Activated CD8-positive, alpha-beta memory T cell treated with anti-CD3 and anti-CD28 coated beads for 36 hours (primary cell): ENCODE measurements around the gene RAPGEF1. TPM values are rescaled to one million over a fixed set of nuclear protein-coding genes. Genes with fewer than 3 reads are reported as not detected.

Experiments used
- CTCF ChIA-PET: fragments of 350-600 bp; sonication (Branson Sonifier 250); formaldehyde crosslinking; loops from one replicate; lab custom pipeline; 2021; ENCODE audit warnings: antibody characterized with exemption; lab: Charles Lee
- POLR2A ChIA-PET: fragments of 350-600 bp; sonication (Branson Sonifier 250); formaldehyde crosslinking; loops from one replicate; lab custom pipeline; 2021; ENCODE audit warnings: antibody characterized with exemption; lab: Charles Lee
- total RNA-seq, 2 experiments: library from RNA; stranded (reverse); gene quantifications; one replicate each; pipeline ENCODE4 v1.2.3, GENCODE V29; 2021

RAPGEF1 gene
- total RNA-seq, 2 experiments from 2014 or later = 125 to 136 TPM

DNA sequence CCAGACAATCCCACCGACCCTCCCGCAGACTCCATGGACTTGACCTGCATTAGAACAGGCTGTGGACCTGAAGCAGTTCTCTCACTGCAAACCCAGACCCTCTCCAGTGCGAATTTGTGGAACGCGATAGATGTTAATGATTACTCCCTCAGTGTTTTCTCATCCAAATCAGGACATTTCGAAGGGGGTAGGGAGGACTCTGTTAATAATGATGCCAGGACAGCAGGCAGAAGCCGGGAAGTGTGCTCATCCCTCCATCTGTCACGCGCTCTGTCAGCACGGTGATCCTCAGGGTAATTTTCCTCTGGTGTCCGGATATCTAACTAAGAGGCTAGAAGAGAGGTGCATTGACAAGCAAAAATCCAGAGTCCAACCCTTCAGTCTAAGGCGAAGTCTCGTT, 18.8 kb downstream of the RAPGEF1 start:
- ChIA-PET CTCF (interaction anchor here (0.7 to 4.0 kb wide), 2 partner anchors 11 to 131 kb away, joined by 3 to 20 read pairs; no protein-coding TSS in a partner anchor), POLR2A (no interaction called here)

DNA sequence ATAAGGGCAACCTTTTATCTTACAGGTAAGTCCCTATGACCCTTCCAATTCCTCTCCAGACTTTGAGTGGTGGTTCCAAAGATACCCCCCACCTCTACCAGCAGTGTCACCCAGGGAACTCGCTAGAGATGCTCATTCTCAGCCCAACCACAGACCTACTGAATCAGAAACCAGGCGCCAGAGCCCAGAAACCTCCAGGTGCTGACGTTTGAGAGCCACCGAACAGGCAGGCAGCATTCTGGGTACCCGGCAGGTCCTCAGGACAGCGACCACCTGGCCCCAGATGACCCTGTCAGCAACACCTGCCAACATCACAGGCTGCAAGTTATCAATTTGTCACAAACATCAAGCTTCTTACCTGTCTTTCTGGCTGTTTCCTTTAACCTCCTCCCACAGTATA, 19.5 kb downstream of the RAPGEF1 start:
- CTCF ChIA-PET = interaction anchor here (0.9 to 4.0 kb wide), 5 partner anchors 8 to 92 kb away, joined by 3 to 20 read pairs (median 4); no protein-coding TSS in a partner anchor
- POLR2A ChIA-PET = interaction anchor here (1.3 to 1.4 kb wide), 2 partner anchors 9 to 26 kb away, joined by 5 to 7 read pairs; no protein-coding TSS in a partner anchor

DNA sequence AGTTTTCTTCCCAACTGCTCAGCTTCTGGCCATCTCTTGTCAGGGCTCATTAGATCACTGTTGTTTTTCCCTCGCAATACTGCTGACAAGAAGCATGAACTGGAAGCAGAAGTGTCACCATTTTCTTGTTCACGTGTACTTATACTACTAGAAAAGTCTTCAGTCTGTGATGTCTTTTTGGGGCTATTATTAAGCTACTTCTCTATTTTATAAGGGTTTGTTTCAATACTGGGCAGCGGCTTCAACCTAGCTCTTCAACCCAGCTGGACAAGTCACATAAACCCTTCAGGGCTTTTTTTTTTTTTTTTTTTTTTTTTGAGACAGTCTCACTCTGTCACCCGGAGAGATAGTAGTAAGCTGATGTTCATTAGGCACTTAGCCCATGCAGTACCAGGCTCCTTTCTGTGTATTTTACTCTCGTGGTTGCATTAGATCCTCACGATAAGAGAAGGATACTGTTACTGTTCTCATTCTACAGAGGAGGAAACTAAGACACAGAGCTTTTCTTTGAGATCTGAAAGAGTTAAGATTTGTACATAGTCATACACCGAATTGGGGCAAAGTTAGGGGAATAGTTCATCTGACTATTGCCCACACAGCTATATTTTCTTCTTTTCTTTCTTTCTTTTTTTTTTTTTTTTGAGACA, 20.5 kb downstream of the RAPGEF1 start:
- ChIA-PET POLR2A (interaction anchor here (0.6 to 1.6 kb wide), 5 partner anchors 8 to 83 kb away, joined by 3 to 7 read pairs (median 5); no protein-coding TSS in a partner anchor), CTCF (interaction anchor here (0.9 to 4.0 kb wide), 6 partner anchors 9 to 91 kb away, joined by 3 to 20 read pairs (median 4); no protein-coding TSS in a partner anchor)

DNA sequence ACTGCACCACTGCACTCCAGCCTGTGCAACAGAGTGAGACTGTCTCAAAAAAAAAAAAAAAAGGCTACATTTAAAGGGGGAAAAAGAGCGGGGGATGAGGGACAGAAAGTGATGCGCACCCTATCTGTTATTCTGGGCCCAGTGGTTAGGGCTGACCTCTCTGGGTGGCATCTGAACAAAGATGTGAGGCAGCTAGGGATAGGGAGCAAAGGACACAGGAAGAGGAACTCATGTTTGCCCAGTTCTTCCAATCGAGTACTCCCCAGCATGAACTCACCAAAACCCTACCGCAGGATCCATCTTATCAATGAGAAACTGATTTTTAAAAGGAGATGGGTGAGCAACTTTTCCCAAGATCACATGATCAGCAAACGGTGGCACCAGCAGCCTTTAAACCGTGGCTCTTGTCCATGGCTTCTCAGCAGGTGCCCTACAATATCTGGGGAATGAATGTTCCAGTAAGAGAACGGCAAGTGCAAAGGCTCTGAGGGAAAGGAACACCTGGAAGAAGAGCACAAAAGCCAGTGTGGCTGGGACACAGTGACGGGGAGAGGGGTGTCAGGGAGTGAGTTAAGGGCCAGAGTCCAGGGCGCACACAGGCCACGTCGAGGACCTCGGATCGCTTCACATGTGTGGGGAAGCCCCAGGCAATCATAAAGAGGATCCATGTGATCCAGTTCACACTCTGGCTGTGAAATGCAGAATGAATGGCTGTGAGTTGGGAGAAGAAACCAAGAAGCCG, 22.0 kb downstream of the RAPGEF1 start:
- ChIA-PET CTCF (interaction anchor here (1.7 kb wide), 1 partner anchor 14 kb away, joined by 4 read pairs; no protein-coding TSS in a partner anchor), POLR2A (interaction anchor here (0.7 to 1.6 kb wide), 3 partner anchors 9 to 192 kb away, joined by 3 to 7 read pairs (median 5); no protein-coding TSS in a partner anchor)

DNA sequence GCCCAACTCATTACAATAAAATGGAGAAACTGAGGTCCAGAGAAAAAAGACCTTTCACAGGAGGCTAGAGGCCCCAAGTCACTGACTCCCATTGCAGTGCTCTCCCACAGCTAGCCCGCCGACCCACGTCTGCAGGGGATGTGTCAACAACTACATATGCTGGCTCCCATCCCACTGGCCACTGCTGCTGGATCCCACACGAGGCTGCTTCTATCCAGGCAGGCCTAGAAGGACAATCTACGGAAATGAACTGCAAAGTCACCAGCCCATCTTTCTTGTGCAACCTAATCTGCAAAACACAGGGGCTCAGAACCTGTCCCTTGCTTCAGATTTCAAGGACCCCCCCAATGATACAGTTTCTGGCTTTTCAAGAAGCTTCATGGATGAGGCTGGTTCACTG, 24.0 kb downstream of the RAPGEF1 start:
- POLR2A ChIA-PET = no interaction called here
- CTCF ChIA-PET = interaction anchor here (1.1 to 1.9 kb wide), 3 partner anchors 12 to 124 kb away, joined by 3 to 4 read pairs (median 4); no protein-coding TSS in a partner anchor

DNA sequence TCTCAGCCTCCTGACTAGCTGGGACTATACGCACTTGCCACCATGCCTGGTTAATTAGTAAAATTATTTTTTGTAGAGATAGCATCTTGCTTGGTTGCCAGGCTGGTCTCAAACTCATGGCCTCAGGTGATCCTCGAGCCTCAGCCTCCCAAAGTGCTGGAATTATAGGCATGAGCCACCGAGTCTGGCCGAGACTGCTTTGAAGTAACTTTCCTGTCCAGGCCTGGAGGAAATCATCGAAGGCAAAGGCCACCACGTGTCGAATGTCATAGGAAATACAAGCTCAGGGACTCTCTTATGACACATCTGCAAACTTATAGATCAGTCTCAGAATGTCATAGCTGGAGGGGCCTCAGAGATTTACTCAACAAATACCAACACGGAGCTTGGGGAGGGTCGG, 25.1 kb downstream of the RAPGEF1 start:
- CTCF ChIA-PET = interaction anchor here (0.7 to 1.9 kb wide), 7 partner anchors 16 to 126 kb away, joined by 3 to 4 read pairs (median 3); no protein-coding TSS in a partner anchor
- POLR2A ChIA-PET = interaction anchor here (0.6 kb wide), 1 partner anchor 25 kb away, joined by 9 read pairs; no protein-coding TSS in a partner anchor

DNA sequence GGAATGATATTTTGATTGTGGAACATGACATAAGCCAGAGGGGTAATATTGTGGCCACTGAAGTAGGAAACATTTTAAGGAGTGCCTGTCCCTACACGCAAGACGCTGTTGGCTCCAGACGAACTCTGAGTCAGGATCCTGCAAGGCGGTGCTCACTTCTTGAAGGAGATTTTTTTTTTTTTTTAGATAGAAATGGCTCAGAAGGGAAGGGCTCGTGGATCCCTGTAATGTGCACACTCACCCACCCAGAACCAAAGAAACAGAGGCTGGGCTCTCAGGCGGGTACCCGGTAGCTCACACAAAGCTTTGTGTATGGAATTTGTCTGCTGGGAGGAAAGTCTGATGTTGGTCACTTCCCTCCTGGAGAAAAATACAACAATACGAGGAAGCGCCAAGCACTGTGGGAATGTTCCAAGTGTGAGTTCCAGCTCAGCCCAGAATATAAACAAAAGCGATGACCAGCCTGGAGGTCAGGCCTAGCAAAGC, 25.7 kb downstream of the RAPGEF1 start:
- CTCF ChIA-PET = interaction anchor here (0.6 to 1.4 kb wide), 8 partner anchors 15 to 545 kb away, joined by 3 to 4 read pairs (median 3); no protein-coding TSS in a partner anchor
- POLR2A ChIA-PET = no interaction called here

DNA sequence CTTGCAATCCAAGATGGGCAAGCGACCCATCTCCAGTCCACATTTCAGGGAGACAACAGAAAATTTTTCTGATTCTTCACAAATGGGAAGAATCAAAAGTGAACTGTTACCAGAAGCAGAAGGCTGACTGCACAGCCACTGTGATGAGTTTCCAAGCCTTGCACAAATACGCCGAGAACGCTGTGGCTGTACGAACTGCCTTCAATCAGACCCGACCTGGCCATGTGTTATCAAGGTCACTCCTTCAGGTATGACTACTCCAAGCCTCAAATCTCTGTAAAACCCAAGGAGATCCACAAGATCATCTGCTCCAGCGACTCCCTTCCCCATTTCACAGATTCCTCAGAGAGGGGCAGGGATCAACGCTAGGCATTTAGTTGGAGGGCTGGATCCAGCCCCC, 26.9 kb downstream of the RAPGEF1 start:
- POLR2A ChIA-PET = no interaction called here
- CTCF ChIA-PET = no interaction called here

DNA sequence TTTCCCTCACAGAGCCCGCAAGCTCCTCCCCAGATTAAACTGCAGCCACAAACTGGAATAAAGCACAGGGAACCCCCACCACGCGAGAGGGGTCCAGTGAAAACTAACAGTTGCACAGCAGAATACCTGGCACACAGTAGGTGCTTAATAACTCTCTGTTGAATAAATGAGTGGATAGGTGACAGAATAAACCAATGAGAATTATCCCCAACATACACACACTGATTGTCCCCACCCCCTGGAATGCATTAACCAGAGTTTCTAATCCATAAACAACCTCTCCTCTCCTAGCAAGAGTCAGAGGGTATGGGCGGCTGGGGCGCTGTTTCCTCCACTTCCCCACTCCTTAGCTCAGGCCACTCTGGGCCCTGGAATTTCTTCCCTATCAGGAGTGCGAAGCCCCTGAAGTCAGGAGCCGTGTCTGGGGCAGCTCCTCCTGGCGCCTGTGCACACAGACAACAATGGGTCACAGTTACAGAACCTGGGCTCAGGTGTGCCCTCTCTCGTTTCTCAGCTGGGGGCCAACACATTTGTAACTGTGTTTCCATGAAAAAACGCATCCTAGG, 27.6 kb downstream of the RAPGEF1 start:
- POLR2A ChIA-PET = no interaction called here
- CTCF ChIA-PET = no interaction called here

DNA sequence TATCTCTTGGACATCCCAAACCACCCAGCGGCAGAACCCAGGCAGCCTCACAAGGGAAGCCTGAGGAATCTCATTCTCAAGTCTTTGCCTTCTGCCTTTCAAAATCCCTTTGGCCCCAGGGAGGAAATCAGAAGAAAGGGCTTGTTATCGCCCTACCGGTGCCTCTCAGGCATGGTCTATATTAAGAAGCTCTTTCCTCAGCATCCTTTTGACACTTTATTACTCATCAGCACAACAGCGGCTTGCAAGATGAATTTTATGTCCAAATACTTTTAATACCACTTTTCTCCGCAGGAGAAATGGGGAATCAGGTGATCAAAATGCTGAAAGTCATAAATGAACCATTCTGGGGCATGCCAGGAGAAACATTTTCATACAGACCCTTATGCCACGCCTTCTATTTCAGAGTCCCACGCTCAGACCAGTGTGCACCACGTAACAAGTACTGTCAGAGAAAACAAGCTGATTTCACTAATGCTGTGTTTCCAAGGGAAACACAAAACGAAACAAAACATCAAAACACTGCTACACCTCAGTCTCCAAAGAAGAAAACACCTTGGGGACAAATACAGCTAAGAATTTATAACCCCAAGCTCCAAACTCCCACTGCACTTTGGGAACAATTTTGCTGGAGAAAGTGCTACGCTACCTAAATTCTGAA, 30.0 kb downstream of the RAPGEF1 start:
- ChIA-PET CTCF (interaction anchor here (0.6 to 3.8 kb wide), 8 partner anchors 11 to 426 kb away, joined by 3 to 20 read pairs (median 4); partner anchors contain the start of gene RAPGEF1), POLR2A (interaction anchor here (0.6 to 2.5 kb wide), 8 partner anchors 18 to 137 kb away, joined by 3 to 13 read pairs (median 4); no protein-coding TSS in a partner anchor)

DNA sequence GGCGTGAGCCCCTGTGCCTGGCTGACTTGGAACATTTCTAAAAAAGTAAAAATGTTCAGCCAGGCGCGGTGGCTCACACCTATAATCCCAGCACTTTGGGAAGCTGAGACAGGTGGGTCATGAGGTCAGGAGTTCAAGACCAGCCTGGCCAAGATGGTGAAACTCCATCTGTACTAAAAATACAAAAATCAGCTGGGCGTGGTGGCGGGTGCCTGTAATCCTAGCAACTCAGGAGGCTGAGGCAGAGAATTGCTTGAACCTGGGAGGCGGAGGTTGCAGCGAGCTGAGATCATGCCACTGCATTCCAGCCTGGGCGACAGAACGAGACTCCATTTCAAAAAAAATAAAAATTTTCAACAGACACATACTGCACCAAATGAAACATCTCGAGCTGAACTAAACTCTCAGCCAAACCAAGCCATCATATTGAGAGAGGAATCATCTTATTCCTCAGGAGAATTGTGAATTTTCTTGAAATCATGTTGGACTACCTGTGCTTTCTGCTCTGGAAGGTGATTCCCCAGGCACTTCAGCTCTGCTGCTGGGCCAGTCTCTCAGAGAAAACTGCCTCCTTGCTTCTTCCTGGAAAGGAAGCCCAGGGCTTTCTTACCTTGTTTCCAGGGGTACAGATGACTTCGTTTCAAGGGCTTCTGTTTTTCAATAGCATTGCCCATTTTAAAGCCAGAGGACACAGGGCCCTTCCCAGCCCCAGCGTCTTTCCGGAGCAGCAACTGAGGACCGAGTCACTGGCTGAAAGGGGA, 30.7 kb downstream of the RAPGEF1 start:
- ChIA-PET CTCF (interaction anchor here (0.8 to 3.8 kb wide), 6 partner anchors 12 to 66 kb away, joined by 3 to 20 read pairs (median 3); partner anchors contain the start of gene RAPGEF1), POLR2A (interaction anchor here (0.9 to 2.5 kb wide), 4 partner anchors 19 to 41 kb away, joined by 3 to 13 read pairs (median 5); no protein-coding TSS in a partner anchor)

DNA sequence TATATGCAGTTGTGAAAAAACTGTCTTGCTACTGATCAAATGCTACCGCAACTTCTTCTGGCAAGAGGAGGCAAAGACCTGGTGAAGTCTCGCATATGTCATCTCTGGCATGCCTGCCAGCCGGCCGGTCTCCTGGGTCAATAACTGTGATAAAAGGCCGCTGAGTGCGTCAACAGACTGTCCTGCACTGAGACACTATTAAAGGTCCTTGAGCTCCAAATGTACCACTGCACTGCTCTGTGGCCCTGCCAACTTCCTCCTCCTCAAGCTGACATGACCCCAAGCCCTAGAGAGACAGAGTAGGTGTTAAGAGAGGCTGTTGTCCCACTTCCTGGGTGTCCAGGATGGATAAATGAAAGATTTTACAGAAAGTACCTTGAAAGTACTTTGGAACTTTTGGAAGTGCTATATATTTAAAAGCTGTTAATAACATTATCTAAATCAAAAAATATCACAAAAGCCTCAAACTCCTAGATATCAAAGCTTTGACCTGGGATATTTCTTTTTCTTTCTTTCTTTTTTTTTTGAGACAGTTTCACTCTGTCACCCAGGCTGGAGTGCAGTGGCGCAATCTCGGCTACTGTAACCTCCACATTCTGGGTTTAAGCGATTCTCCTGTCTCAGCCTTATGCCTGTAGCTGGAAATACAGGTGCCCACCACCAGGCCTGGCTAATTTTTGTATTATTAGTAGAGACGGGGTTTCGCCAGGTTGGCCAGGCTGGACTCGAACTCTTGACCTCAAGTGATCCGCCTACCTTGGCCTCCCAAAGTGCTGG, 31.5 kb downstream of the RAPGEF1 start:
- POLR2A ChIA-PET = interaction anchor here (0.8 to 1.2 kb wide), 2 partner anchors 21 to 24 kb away, joined by 3 to 6 read pairs; no protein-coding TSS in a partner anchor

DNA sequence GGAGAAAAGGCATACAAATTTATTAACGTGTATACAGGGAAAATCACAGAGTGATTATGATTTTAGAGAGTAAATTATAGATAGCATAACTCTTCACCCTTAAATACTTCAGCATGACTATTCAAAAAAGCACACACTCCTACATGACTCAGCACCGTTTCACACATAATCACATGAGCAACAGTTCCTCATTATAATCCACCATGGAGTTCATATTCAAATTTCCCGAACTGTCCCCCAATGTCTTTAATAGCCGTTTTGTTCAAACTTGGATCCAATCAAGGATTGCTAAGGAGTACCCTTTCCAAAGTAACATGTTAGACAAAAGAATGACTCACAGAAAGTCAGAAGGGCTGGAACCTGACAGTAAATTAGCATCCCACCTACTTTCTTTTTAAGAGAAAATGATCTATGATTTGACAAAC, 32.1 kb downstream of the RAPGEF1 start:
- CTCF ChIA-PET = no interaction called here
- POLR2A ChIA-PET = interaction anchor here (0.8 kb wide), 1 partner anchor 22 kb away, joined by 3 read pairs; no protein-coding TSS in a partner anchor

More for the DNA sequence above, 31.5 kb downstream of the RAPGEF1 start:
- CTCF ChIA-PET = interaction anchor here (0.8 to 3.8 kb wide), 3 partner anchors 12 to 64 kb away, joined by 3 to 20 read pairs (median 11); no protein-coding TSS in a partner anchor

DNA sequence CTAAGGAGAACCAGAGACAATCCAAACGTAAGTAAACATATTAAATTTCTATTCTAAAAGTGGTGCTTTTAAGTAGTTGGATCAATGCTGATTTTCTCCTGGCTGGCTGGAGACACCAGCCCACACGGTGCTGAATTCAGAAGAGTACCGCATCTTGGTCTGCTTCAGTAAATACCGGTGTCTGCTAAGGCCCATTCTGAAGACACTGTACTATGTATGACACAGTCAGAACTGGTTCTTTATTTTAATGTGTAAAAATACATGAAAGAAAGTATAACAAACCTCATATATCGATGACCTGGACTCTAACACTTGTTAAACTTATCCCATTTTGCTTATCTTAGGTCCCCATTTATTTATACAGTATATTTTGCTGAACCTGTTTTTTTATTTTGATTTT, 32.8 kb downstream of the RAPGEF1 start:
- CTCF ChIA-PET = no interaction called here
- POLR2A ChIA-PET = no interaction called here

DNA sequence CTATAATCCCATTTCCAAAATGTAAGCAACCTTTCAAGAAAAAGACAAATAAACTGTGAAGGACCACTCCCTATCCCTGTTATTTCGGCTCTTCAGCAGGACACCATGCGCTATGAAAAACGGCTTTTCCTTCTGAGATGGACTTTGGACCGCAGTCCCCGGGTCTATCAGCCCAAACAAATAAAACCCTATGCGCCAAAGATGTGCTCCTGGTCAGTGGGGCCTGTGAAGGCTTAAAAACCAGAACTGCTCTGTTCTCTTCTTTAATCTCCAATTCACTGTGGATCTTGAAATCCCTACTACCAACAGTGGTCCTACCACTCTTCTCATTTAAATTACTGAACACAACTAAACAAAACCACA, 33.3 kb downstream of the RAPGEF1 start:
- CTCF ChIA-PET = no interaction called here
- POLR2A ChIA-PET = no interaction called here

DNA sequence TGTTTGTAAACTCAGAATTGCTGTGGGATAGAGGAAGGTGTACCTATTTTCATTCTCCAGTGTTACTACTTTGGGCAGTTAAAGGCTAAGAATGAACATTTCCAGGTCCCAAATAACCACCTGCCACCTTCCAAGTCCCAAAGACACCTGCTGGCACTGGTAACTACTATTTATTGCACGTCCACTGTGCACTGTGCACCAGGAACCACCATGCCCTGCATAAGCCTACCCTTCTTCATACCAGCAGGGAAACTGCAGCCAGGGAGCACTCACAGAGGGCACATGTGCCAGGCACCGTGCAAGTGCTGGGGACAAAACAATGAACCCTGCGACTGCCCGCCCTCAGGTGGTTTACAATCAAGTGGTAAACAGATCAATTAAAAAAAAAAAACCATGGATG, 34.9 kb downstream of the RAPGEF1 start:
- ChIA-PET CTCF (interaction anchor here (0.8 to 2.6 kb wide), 5 partner anchors 11 to 126 kb away, joined by 3 to 7 read pairs (median 4); no protein-coding TSS in a partner anchor), POLR2A (interaction anchor here (1.4 kb wide), 1 partner anchor 37 kb away, joined by 5 read pairs; no protein-coding TSS in a partner anchor)
